ENCODE data around the gene XYLT1.

GRCh38 chr16:17379121-17379571, 91.6 kb downstream of the XYLT1 start:
- TF ChIP-seq CREB5 (CRISPR knock-in tag; IDR thresholded peaks at IDR 0.05; ENCODE audit: low read depth), result no peak
- peak; percentile 46 for TF ChIP-seq TSHZ2 (CRISPR knock-in tag; IDR thresholded peaks at IDR 0.05)
- TF ChIP-seq PATZ1 (CRISPR knock-in tag; IDR thresholded peaks at IDR 0.05; ENCODE audit: borderline replicate concordance), result peak; percentile 83; the same call in 1 of the 2 replicates
- TF ChIP-seq ZNF8 (CRISPR knock-in tag; IDR thresholded peaks at IDR 0.05), result no peak
- TF ChIP-seq ARNTL (CRISPR knock-in tag; IDR thresholded peaks at IDR 0.05; ENCODE audit: borderline replicate concordance, low read depth), result no peak
- no peak for TF ChIP-seq ZNF565 (CRISPR knock-in tag; conservative IDR thresholded peaks at IDR 0.05; ENCODE audit: low read depth)
- no peak for TF ChIP-seq ZFP30 (CRISPR knock-in tag; IDR thresholded peaks at IDR 0.05)
- no peak for TF ChIP-seq GLIS3 (CRISPR knock-in tag; IDR thresholded peaks at IDR 0.05)
- TF ChIP-seq ZFP3 (CRISPR knock-in tag; IDR thresholded peaks at IDR 0.05), result 0 out of 2 replicates have a peak, but pooled peaks have one; percentile 17
- TF ChIP-seq PPARA (CRISPR knock-in tag; IDR thresholded peaks at IDR 0.05; ENCODE audit: borderline replicate concordance), result no peak
- no peak for TF ChIP-seq CSRNP3 (CRISPR knock-in tag; IDR thresholded peaks at IDR 0.05)
